ENCODE results near the gene SHBG. TPM values are rescaled to one million over a fixed set of nuclear protein-coding genes. Genes with fewer than 3 reads are reported as not detected.
"Not testable (repeated sequence)": the region's sequence is repeated elsewhere in the genome, so short reads cannot be mapped to it uniquely, and the experiment has no call there.

The SHBG gene
- total RNA-seq, 1 donor from 2014 or later: 1.4 TPM

- Mint-ChIP-seq H3K27me3 (ENCODE audit: unreplicated experiment) (no peaks in the 10 kb centered on the region), H3K27ac (ENCODE audit: unreplicated experiment) (peak within 1 kb of the TSS; percentile 92), H3K9me3 (ENCODE audit: unreplicated experiment) (no peaks in the 10 kb centered on the region), H3K4me1 (ENCODE audit: unreplicated experiment) (peaks cover 38% of the 10 kb centered on the region), H3K4me3 (ENCODE audit: unreplicated experiment) (peak within 1 kb of the TSS; percentile 82), H3K36me3 (ENCODE audit: unreplicated experiment) (peaks cover 7% of the 10 kb centered on the region)
- peak; percentile 100 for DNase-seq (ENCODE audit: extremely low spot score, unreplicated experiment)
- peak; percentile 62 for TF ChIP-seq CTCF (IDR thresholded peaks at IDR 0.05)
These were observed 15.3 kb upstream of the SHBG start, which contains the start of gene FXR2 for GRCh38 chr17:7614425-7615264. Gene FXR2, minus strand, starts transcription at chr17:7614897. Its CDS starts 365 bp downstream, at chr17:7614532.

- Mint-ChIP-seq H3K4me3 (ENCODE audit: unreplicated experiment) (peak overlapping the region; percentile 75), H3K36me3 (ENCODE audit: unreplicated experiment) (peaks cover 7% of the 10 kb centered on the region), H3K4me1 (ENCODE audit: unreplicated experiment) (peaks cover 38% of the 10 kb centered on the region), H3K27ac (ENCODE audit: unreplicated experiment) (peak overlapping the region; percentile 92), H3K27me3 (ENCODE audit: unreplicated experiment) (no peaks in the 10 kb centered on the region), H3K9me3 (ENCODE audit: unreplicated experiment) (no peaks in the 10 kb centered on the region)
- TF ChIP-seq CTCF (IDR thresholded peaks at IDR 0.05): no peak
- no peak for DNase-seq (ENCODE audit: extremely low spot score, unreplicated experiment)
These were observed 14.6 kb upstream of the SHBG start for GRCh38 chr17:7615265-7615747.

- DNase-seq (ENCODE audit: extremely low spot score, unreplicated experiment): no peak
- peaks cover 6% of the 10 kb centered on the region for H3K4me1 Mint-ChIP-seq (ENCODE audit: unreplicated experiment)
- no peak overlapping the region for H3K27ac Mint-ChIP-seq (ENCODE audit: unreplicated experiment)
- no peaks in the 10 kb centered on the region for H3K9me3 Mint-ChIP-seq (ENCODE audit: unreplicated experiment)
- no peak for TF ChIP-seq CTCF (IDR thresholded peaks at IDR 0.05)
- no peak overlapping the region for H3K4me3 Mint-ChIP-seq (ENCODE audit: unreplicated experiment)
- no peaks in the 10 kb centered on the region for H3K36me3 Mint-ChIP-seq (ENCODE audit: unreplicated experiment)
- no peaks in the 10 kb centered on the region for H3K27me3 Mint-ChIP-seq (ENCODE audit: unreplicated experiment)
These were observed 11.3 kb upstream of the SHBG start for GRCh38 chr17:7618608-7619007.

- no peak for DNase-seq (ENCODE audit: extremely low spot score, unreplicated experiment)
- H3K4me1 Mint-ChIP-seq (ENCODE audit: unreplicated experiment): no peaks in the 10 kb centered on the region
- H3K9me3 Mint-ChIP-seq (ENCODE audit: unreplicated experiment): no peaks in the 10 kb centered on the region
- H3K4me3 Mint-ChIP-seq (ENCODE audit: unreplicated experiment): no peak overlapping the region
- no peak overlapping the region for H3K27ac Mint-ChIP-seq (ENCODE audit: unreplicated experiment)
- peaks cover 2% of the 10 kb centered on the region for H3K36me3 Mint-ChIP-seq (ENCODE audit: unreplicated experiment)
- TF ChIP-seq CTCF (IDR thresholded peaks at IDR 0.05): no peak
- no peaks in the 10 kb centered on the region for H3K27me3 Mint-ChIP-seq (ENCODE audit: unreplicated experiment)
These were observed 9.1 kb upstream of the SHBG start for GRCh38 chr17:7620835-7621234.

GRCh38 chr17:7623661-7624060 is 6.3 kb upstream of the SHBG start:
- DNase-seq (ENCODE audit: extremely low spot score, unreplicated experiment): no peak
- Mint-ChIP-seq H3K36me3 (ENCODE audit: unreplicated experiment) (peaks cover 10% of the 10 kb centered on the region), H3K27ac (ENCODE audit: unreplicated experiment) (no peak overlapping the region), H3K4me1 (ENCODE audit: unreplicated experiment) (peaks cover 13% of the 10 kb centered on the region), H3K27me3 (ENCODE audit: unreplicated experiment) (no peaks in the 10 kb centered on the region), H3K4me3 (ENCODE audit: unreplicated experiment) (no peak overlapping the region), H3K9me3 (ENCODE audit: unreplicated experiment) (no peaks in the 10 kb centered on the region)
- no peak for TF ChIP-seq CTCF (IDR thresholded peaks at IDR 0.05)

- not testable (repeated sequence) for DNase-seq (ENCODE audit: extremely low spot score, unreplicated experiment); H3K27me3 Mint-ChIP-seq (ENCODE audit: unreplicated experiment); H3K36me3 Mint-ChIP-seq (ENCODE audit: unreplicated experiment); H3K9me3 Mint-ChIP-seq (ENCODE audit: unreplicated experiment); H3K27ac Mint-ChIP-seq (ENCODE audit: unreplicated experiment)
- H3K4me3 Mint-ChIP-seq (ENCODE audit: unreplicated experiment): peak overlapping the region; percentile 35
- peaks cover 13% of the 10 kb centered on the region for H3K4me1 Mint-ChIP-seq (ENCODE audit: unreplicated experiment)
These were observed 4.2 kb upstream of the SHBG start for GRCh38 chr17:7625749-7626148.

Measured in osteocyte (in vitro differentiated cells).